ENCODE results near the gene MYH8.

DNA sequence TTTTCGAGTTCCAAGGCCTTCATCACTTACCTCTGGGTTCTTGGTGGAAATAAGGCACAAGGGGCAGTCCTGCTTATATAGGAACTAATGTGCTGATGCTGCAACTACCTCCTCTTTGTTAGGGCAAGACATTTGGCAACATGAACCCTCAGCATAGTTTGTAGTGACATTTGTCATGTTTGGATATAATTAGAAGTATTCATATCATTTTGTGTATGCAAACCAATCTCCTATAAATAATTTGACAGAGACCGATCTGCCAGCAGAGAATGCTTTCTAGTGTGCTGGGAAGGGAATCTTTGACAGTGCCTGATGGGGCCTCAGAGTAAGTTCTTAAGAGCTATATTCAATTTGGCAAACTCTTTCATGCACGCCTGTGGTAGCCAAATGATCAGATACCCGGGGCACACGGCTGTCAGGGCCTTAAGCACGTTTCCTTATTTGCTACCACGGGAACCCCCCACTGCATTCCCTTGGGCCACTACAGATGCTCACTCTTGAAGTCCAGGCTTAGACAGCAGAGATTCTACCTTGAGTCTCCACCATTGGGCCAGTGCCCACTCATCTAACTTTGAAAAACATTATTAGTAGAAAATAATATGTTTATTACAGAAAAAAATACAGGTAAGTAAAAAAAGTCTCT, at the start of gene MYH8:
- TF ChIP-seq, protein P1, sequence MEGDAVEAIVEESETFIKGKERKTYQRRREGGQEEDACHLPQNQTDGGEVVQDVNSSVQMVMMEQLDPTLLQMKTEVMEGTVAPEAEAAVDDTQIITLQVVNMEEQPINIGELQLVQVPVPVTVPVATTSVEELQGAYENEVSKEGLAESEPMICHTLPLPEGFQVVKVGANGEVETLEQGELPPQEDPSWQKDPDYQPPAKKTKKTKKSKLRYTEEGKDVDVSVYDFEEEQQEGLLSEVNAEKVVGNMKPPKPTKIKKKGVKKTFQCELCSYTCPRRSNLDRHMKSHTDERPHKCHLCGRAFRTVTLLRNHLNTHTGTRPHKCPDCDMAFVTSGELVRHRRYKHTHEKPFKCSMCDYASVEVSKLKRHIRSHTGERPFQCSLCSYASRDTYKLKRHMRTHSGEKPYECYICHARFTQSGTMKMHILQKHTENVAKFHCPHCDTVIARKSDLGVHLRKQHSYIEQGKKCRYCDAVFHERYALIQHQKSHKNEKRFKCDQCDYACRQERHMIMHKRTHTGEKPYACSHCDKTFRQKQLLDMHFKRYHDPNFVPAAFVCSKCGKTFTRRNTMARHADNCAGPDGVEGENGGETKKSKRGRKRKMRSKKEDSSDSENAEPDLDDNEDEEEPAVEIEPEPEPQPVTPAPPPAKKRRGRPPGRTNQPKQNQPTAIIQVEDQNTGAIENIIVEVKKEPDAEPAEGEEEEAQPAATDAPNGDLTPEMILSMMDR (IDR thresholded peaks at IDR 0.05; ENCODE audit: insufficient read depth, low read length), result no peak
- no peak for TF ChIP-seq POLR2AphosphoS5 (IDR thresholded peaks at IDR 0.05; ENCODE audit: low read depth)
- TF ChIP-seq, protein P2, sequence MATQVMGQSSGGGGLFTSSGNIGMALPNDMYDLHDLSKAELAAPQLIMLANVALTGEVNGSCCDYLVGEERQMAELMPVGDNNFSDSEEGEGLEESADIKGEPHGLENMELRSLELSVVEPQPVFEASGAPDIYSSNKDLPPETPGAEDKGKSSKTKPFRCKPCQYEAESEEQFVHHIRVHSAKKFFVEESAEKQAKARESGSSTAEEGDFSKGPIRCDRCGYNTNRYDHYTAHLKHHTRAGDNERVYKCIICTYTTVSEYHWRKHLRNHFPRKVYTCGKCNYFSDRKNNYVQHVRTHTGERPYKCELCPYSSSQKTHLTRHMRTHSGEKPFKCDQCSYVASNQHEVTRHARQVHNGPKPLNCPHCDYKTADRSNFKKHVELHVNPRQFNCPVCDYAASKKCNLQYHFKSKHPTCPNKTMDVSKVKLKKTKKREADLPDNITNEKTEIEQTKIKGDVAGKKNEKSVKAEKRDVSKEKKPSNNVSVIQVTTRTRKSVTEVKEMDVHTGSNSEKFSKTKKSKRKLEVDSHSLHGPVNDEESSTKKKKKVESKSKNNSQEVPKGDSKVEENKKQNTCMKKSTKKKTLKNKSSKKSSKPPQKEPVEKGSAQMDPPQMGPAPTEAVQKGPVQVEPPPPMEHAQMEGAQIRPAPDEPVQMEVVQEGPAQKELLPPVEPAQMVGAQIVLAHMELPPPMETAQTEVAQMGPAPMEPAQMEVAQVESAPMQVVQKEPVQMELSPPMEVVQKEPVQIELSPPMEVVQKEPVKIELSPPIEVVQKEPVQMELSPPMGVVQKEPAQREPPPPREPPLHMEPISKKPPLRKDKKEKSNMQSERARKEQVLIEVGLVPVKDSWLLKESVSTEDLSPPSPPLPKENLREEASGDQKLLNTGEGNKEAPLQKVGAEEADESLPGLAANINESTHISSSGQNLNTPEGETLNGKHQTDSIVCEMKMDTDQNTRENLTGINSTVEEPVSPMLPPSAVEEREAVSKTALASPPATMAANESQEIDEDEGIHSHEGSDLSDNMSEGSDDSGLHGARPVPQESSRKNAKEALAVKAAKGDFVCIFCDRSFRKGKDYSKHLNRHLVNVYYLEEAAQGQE (IDR thresholded peaks at IDR 0.05; ENCODE audit: insufficient replicate concordance, low read depth), result no peak
- TF ChIP-seq GABPA (IDR thresholded peaks at IDR 0.05; ENCODE audit: low read depth), result no peak
- TF ChIP-seq SPI1 (IDR thresholded peaks at IDR 0.05; ENCODE audit: borderline replicate concordance, low read depth), result no peak

Data from HL-60 (cell line).